ENCODE measurements around the gene ROR2.

The ROR2 gene

DNA sequence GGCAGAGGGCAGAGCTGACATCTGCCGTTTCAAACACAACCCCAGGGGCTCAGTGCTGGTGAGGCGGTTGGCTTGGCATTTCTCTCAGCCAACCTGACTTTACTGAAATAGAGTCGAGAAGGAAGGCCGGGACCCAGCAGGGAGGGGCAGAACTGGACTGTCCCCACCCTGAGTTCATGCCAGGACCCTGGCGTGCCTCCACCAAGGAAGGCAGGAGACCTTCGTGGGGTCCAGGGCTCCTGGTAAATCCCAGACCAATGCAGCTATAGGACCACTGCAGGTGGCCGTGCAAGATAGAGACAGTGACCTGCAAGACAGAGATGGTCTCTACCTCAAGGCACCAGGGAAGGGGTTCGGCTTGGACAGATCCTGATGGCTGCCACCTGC lies 132.9 kb downstream of the ROR2 start:
- no peaks in the 10 kb centered on the region for H3K27me3 ChIP-seq (ENCODE audit: insufficient read depth, low read length, poor library complexity)
- no peaks in the 10 kb centered on the region for H3K79me2 ChIP-seq (ENCODE audit: insufficient read depth, low read length)
- TF ChIP-seq CTCF (IDR thresholded peaks at IDR 0.05; ENCODE audit: borderline replicate concordance, extremely low read depth, low read length, poor library complexity, severe bottlenecking) (no peak), EZH2 (IDR thresholded peaks at IDR 0.05; ENCODE audit: borderline replicate concordance, low read depth, low read length, severe bottlenecking) (no peak)
- H3K27ac ChIP-seq (ENCODE audit: low read length): no peak overlapping the region
- H3K4me2 ChIP-seq (ENCODE audit: insufficient read depth, low read length): no peak overlapping the region
- H4K20me1 ChIP-seq (ENCODE audit: insufficient read depth, low read length): no peaks in the 10 kb centered on the region
- H3K9ac ChIP-seq (ENCODE audit: low read depth, low read length): no peak overlapping the region
- ATAC-seq (ENCODE audit: insufficient read depth, low read depth): no peak
- no peaks in the 10 kb centered on the region for H3K9me3 ChIP-seq (ENCODE audit: insufficient read depth, low read length, severe bottlenecking)
- H3K4me1 ChIP-seq (ENCODE audit: insufficient read depth, low read length): no peaks in the 10 kb centered on the region
- no peak overlapping the region for H3K4me3 ChIP-seq (ENCODE audit: low read depth in 1 of 2, low read length in 2 of 2)
- DNase-seq: no peak
- H3K36me3 ChIP-seq (ENCODE audit: insufficient read depth, low read length): no peaks in the 10 kb centered on the region
- no peak overlapping the region for H2AFZ ChIP-seq (ENCODE audit: low read depth, low read length)

GRCh38 chr9:91816356-91816755 lies 133.7 kb downstream of the ROR2 start:
- ATAC-seq (ENCODE audit: insufficient read depth, low read depth) (no peak), DNase-seq (no peak)
- no peaks in the 10 kb centered on the region for H3K27me3 ChIP-seq (ENCODE audit: insufficient read depth, low read length, poor library complexity)
- H2AFZ ChIP-seq (ENCODE audit: low read depth, low read length): no peak overlapping the region
- H4K20me1 ChIP-seq (ENCODE audit: insufficient read depth, low read length): no peaks in the 10 kb centered on the region
- no peaks in the 10 kb centered on the region for H3K4me1 ChIP-seq (ENCODE audit: insufficient read depth, low read length)
- no peaks in the 10 kb centered on the region for H3K79me2 ChIP-seq (ENCODE audit: insufficient read depth, low read length)
- H3K27ac ChIP-seq (ENCODE audit: low read length): no peak overlapping the region
- no peak overlapping the region for H3K4me2 ChIP-seq (ENCODE audit: insufficient read depth, low read length)
- no peak overlapping the region for H3K9ac ChIP-seq (ENCODE audit: low read depth, low read length)
- no peaks in the 10 kb centered on the region for H3K36me3 ChIP-seq (ENCODE audit: insufficient read depth, low read length)
- no peak for TF ChIP-seq CTCF (IDR thresholded peaks at IDR 0.05; ENCODE audit: borderline replicate concordance, extremely low read depth, low read length, poor library complexity, severe bottlenecking)
- no peak for TF ChIP-seq EZH2 (IDR thresholded peaks at IDR 0.05; ENCODE audit: borderline replicate concordance, low read depth, low read length, severe bottlenecking)
- H3K9me3 ChIP-seq (ENCODE audit: insufficient read depth, low read length, severe bottlenecking): no peaks in the 10 kb centered on the region
- H3K4me3 ChIP-seq (ENCODE audit: low read depth in 1 of 2, low read length in 2 of 2): no peak overlapping the region

- Histone ChIP-seq H3K79me2 (ENCODE audit: insufficient read depth, low read length) (no peaks in the 10 kb centered on the region), H3K4me3 (ENCODE audit: low read depth in 1 of 2, low read length in 2 of 2) (no peak overlapping the region), H3K27ac (ENCODE audit: low read length) (no peak overlapping the region), H3K27me3 (ENCODE audit: insufficient read depth, low read length, poor library complexity) (no peaks in the 10 kb centered on the region), H3K9me3 (ENCODE audit: insufficient read depth, low read length, severe bottlenecking) (no peaks in the 10 kb centered on the region), H4K20me1 (ENCODE audit: insufficient read depth, low read length) (no peaks in the 10 kb centered on the region), H3K9ac (ENCODE audit: low read depth, low read length) (no peak overlapping the region), H2AFZ (ENCODE audit: low read depth, low read length) (no peak overlapping the region), H3K4me1 (ENCODE audit: insufficient read depth, low read length) (no peaks in the 10 kb centered on the region), H3K36me3 (ENCODE audit: insufficient read depth, low read length) (no peaks in the 10 kb centered on the region), H3K4me2 (ENCODE audit: insufficient read depth, low read length) (no peak overlapping the region)
- no peak for TF ChIP-seq EZH2 (IDR thresholded peaks at IDR 0.05; ENCODE audit: borderline replicate concordance, low read depth, low read length, severe bottlenecking)
- no peak for TF ChIP-seq CTCF (IDR thresholded peaks at IDR 0.05; ENCODE audit: borderline replicate concordance, extremely low read depth, low read length, poor library complexity, severe bottlenecking)
- no peak for DNase-seq
- ATAC-seq (ENCODE audit: insufficient read depth, low read depth): no peak
These were observed 134.1 kb downstream of the ROR2 start for GRCh38 chr9:91815896-91816295.

DNA sequence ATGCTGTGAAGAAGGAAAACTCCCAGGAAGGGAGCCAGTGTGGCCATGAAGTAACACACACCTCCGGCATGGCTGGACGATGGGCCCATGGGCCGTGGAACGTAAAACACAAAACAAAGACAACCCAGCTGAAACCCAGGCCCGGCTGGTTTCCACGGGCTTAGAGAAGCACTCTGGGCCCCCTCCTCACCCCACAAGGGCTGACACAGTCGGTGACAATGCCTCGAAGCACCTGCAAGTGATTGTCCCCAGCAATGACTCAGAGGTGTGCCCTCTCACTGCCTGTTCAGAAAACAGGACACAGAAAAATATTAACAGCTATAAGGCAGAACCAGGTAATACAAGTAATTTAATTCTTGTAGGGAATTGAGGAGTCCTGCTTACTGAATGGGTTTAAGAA lies 135.3 kb downstream of the ROR2 start:
- H4K20me1 ChIP-seq (ENCODE audit: insufficient read depth, low read length): no peaks in the 10 kb centered on the region
- no peaks in the 10 kb centered on the region for H3K9me3 ChIP-seq (ENCODE audit: insufficient read depth, low read length, severe bottlenecking)
- DNase-seq (no peak), ATAC-seq (ENCODE audit: insufficient read depth, low read depth) (no peak)
- no peaks in the 10 kb centered on the region for H3K79me2 ChIP-seq (ENCODE audit: insufficient read depth, low read length)
- no peaks in the 10 kb centered on the region for H3K4me1 ChIP-seq (ENCODE audit: insufficient read depth, low read length)
- H3K4me2 ChIP-seq (ENCODE audit: insufficient read depth, low read length): no peak overlapping the region
- no peak overlapping the region for H3K4me3 ChIP-seq (ENCODE audit: low read depth in 1 of 2, low read length in 2 of 2)
- no peaks in the 10 kb centered on the region for H3K27me3 ChIP-seq (ENCODE audit: insufficient read depth, low read length, poor library complexity)
- H2AFZ ChIP-seq (ENCODE audit: low read depth, low read length): no peak overlapping the region
- H3K27ac ChIP-seq (ENCODE audit: low read length): no peak overlapping the region
- TF ChIP-seq CTCF (IDR thresholded peaks at IDR 0.05; ENCODE audit: borderline replicate concordance, extremely low read depth, low read length, poor library complexity, severe bottlenecking): no peak
- TF ChIP-seq EZH2 (IDR thresholded peaks at IDR 0.05; ENCODE audit: borderline replicate concordance, low read depth, low read length, severe bottlenecking): no peak
- no peak overlapping the region for H3K9ac ChIP-seq (ENCODE audit: low read depth, low read length)
- no peaks in the 10 kb centered on the region for H3K36me3 ChIP-seq (ENCODE audit: insufficient read depth, low read length)
